Measurements from ENCODE around the gene ABCD3. TPM values are rescaled to one million over a fixed set of nuclear protein-coding genes. Genes with fewer than 3 reads are reported as not detected.
A peak's percentile ranks its signal among the peaks of the same experiment; 100 is the strongest.

Gene ABCD3
- total and polyA plus RNA-seq, 2 of the 13 experiments (the other 11 are each of a cell fraction or from before 2014, with no cell fraction given) = 27.5 to 166 TPM

- no peak for TF ChIP-seq SKIL (CRISPR knock-in tag; IDR thresholded peaks at IDR 0.05; ENCODE audit: borderline replicate concordance)
- no peak for TF ChIP-seq ZNF570 (CRISPR knock-in tag; IDR thresholded peaks at IDR 0.05; ENCODE audit: borderline replicate concordance)
- TF ChIP-seq RERE (CRISPR knock-in tag; IDR thresholded peaks at IDR 0.05; ENCODE audit: low read depth) = no peak
- TF ChIP-seq TBL1XR1 (IDR thresholded peaks at IDR 0.05; ENCODE audit: borderline replicate concordance, low read length, partially characterized antibody) = no peak
- TF ChIP-seq SOX6 (IDR thresholded peaks at IDR 0.05) = no peak
- no peak for TF ChIP-seq SOX6 (CRISPR knock-in tag; IDR thresholded peaks at IDR 0.05)
- no peak for TF ChIP-seq CENPT (CRISPR knock-in tag; IDR thresholded peaks at IDR 0.05; ENCODE audit: low read depth)
- TF ChIP-seq ZBTB3 (CRISPR knock-in tag; IDR thresholded peaks at IDR 0.05; ENCODE audit: borderline replicate concordance, low read depth) = no peak
- TF ChIP-seq FOXA1 (IDR thresholded peaks at IDR 0.05) = no peak
- TF ChIP-seq FOXA1 (CRISPR knock-in tag; IDR thresholded peaks at IDR 0.05) = no peak
- TF ChIP-seq ZNF609 (CRISPR knock-in tag; IDR thresholded peaks at IDR 0.05; ENCODE audit: borderline replicate concordance) = no peak
- TF ChIP-seq ZNF562 (CRISPR knock-in tag; IDR thresholded peaks at IDR 0.05; ENCODE audit: borderline replicate concordance) = no peak
- TF ChIP-seq SIN3A (IDR thresholded peaks at IDR 0.05; ENCODE audit: borderline replicate concordance, low read depth, low read length) = 0 out of 2 replicates have a peak, but pooled peaks have one; percentile 29
- no peak for TF ChIP-seq HIVEP1 (CRISPR knock-in tag; IDR thresholded peaks at IDR 0.05)
- TF ChIP-seq XRCC5 (optimal IDR thresholded peaks at IDR 0.05; ENCODE audit: low read length) = peak; percentile 36
- TF ChIP-seq TFDP2 (CRISPR knock-in tag; IDR thresholded peaks at IDR 0.05) = no peak
Measured at GRCh38 chr1:94422115-94422820, 4.1 kb downstream of the ABCD3 start (continued).

Measured in HepG2 (cell line).